LNCAP (cell line): ENCODE measurements around the gene SMLR1.

ENCODE experiments used
- CTCF ChIP-seq: fragments of 450-650 bp; IDR thresholded peaks from 2 replicates; pipeline ENCODE4 v1.5.1; 2017; ENCODE audit warnings: mild to moderate bottlenecking

Gene SMLR1

GRCh38 chr6:130859161-130859867 lies 32.1 kb downstream of the SMLR1 start:
- TF ChIP-seq CTCF, result no peak

GRCh38 chr6:130862370-130862769 lies 35.2 kb downstream of the SMLR1 start:
- no peak for TF ChIP-seq CTCF

- TF ChIP-seq CTCF, result no peak
These were observed 36.4 kb downstream of the SMLR1 start for GRCh38 chr6:130863415-130864230.

- TF ChIP-seq CTCF, result no peak
These were observed 37.1 kb downstream of the SMLR1 start for GRCh38 chr6:130864344-130864743.

GRCh38 chr6:130865793-130866192 lies 38.6 kb downstream of the SMLR1 start:
- no peak for TF ChIP-seq CTCF

GRCh38 chr6:130869681-130870080 lies 42.5 kb downstream of the SMLR1 start:
- TF ChIP-seq CTCF, result no peak

- TF ChIP-seq CTCF, result no peak
These were observed 43.1 kb downstream of the SMLR1 start for GRCh38 chr6:130870179-130870880.
